ENCODE measurements around the gene DHRS11. TPM values are rescaled to one million over a fixed set of nuclear protein-coding genes. Genes with fewer than 3 reads are reported as not detected.
A peak's percentile ranks its signal among the peaks of the same experiment; 100 is the strongest.

The DHRS11 gene
- total and polyA plus RNA-seq, 10 of the 15 experiments (the other 5 are each of a cell fraction or from before 2014, with no cell fraction given), result 3.4 to 23.0 (median 14.5) TPM

GRCh38 chr17:36600936-36601302 lies 9.2 kb downstream of the DHRS11 start:
- no peaks in the 10 kb centered on the region for H3K9me3 ChIP-seq (replicated peaks; ENCODE audit: control insufficient read depth, insufficient read depth, low read length)
- peaks cover 2% of the 10 kb centered on the region; the same call in 1 of the 2 replicates for H4K20me1 ChIP-seq (ENCODE audit: control insufficient read depth, insufficient read depth)
- ChIA-PET SMC1A (ENCODE audit: uncharacterized antibody, unreplicated experiment) (interaction anchor here (0.7 to 4.2 kb wide), 8 partner anchors 8 to 446 kb away, joined by 3 to 29 read pairs (median 12); partner anchors contain the start of gene PIGW), POLR2A (interaction anchor here (0.5 to 2.9 kb wide), 11 partner anchors 9 to 807 kb away, joined by 3 to 28 read pairs (median 5); partner anchors contain the start of genes AATF, DHRS11, GGNBP2 and MYO19), RAD21 (ENCODE audit: unreplicated experiment) (interaction anchor here (0.7 to 4.3 kb wide), 8 partner anchors 8 to 772 kb away, joined by 5 to 34 read pairs (median 12); partner anchors contain the start of genes DHRS11, GGNBP2, MYO19 and PIGW), CTCF (interaction anchor here (0.8 to 4.3 kb wide), 14 partner anchors 8 to 1015 kb away, joined by 3 to 91 read pairs (median 10); partner anchors contain the start of genes DHRS11, DUSP14, GGNBP2 and MYO19)
- DNase-seq (ENCODE audit: low read depth, low spot score) (no peak), FAIRE-seq (no peak), ATAC-seq (peak; percentile 22)
- H3K4me1 ChIP-seq (ENCODE audit: control insufficient read depth, insufficient read depth, low read length), result peaks cover 13% of the 10 kb centered on the region
- H3K27ac ChIP-seq (ENCODE audit: control insufficient read depth, insufficient read depth), result peak overlapping the region; percentile 90
- no peaks in the 10 kb centered on the region for H3K27me3 ChIP-seq (replicated peaks in 1 of 2; ENCODE audit: control insufficient read depth in 2 of 2, insufficient read depth in 2 of 2, low read length in 1 of 2)
- in situ Hi-C loops (cut with MboI) (loop anchor here (10.0 to 25.0 kb wide), 3 partner anchors 461 to 764 kb away; no protein-coding TSS in a partner anchor), intact Hi-C loops (cut with micrococcal nuclease; ENCODE audit: unreplicated experiment) (loop anchor here (5.0 kb wide), 1 partner anchor 54 kb away; no protein-coding TSS in a partner anchor)
- peaks cover 0 to 4% of the 10 kb centered on the region in 2 experiments; a peak in 1 of 4 replicates for H3K36me3 ChIP-seq (ENCODE audit: control insufficient read depth in 2 of 2, insufficient read depth in 2 of 2, low read length in 1 of 2)
- H3K4me3 ChIP-seq, result peak overlapping the region; percentile 89
- WGBS (ENCODE audit: insufficient coverage, insufficient replicate concordance, low lambda C conversion rate, missing lambda C conversion rate), result 12% methylated on average over 10 of the region's 10 CpGs
- TSS peak; percentile 94 for BruUV-seq (replicated peaks)
- H3K4me2 ChIP-seq (ENCODE audit: control insufficient read depth, insufficient read depth), result peak overlapping the region; percentile 100
- H2AFZ ChIP-seq (ENCODE audit: control insufficient read depth, low read depth, low read length), result peak overlapping the region; percentile 97
- peak overlapping the region; percentile 81 for H3K9ac ChIP-seq (ENCODE audit: control insufficient read depth, insufficient read depth, low read length)
- TF ChIP-seq NKRF (conservative IDR thresholded peaks at IDR 0.05), result no peak
- TF ChIP-seq TAF1 (IDR thresholded peaks at IDR 0.05; ENCODE audit: borderline replicate concordance, low read depth, low read length), result no peak
- TF ChIP-seq YY1 (IDR thresholded peaks at IDR 0.05; ENCODE audit: low read depth, low read length), result 0 out of 2 replicates have a peak, but pooled peaks have one; percentile 19
- peaks cover 35% of the 10 kb centered on the region for H3K79me2 ChIP-seq (ENCODE audit: control insufficient read depth, insufficient read depth, low read length)
